ENCODE data around the gene CNTN4. TPM values are rescaled to one million over a fixed set of nuclear protein-coding genes. Genes with fewer than 3 reads are reported as not detected.

Gene CNTN4
- total RNA-seq, 1 experiment from 2014 or later = 5.7 TPM

DNA sequence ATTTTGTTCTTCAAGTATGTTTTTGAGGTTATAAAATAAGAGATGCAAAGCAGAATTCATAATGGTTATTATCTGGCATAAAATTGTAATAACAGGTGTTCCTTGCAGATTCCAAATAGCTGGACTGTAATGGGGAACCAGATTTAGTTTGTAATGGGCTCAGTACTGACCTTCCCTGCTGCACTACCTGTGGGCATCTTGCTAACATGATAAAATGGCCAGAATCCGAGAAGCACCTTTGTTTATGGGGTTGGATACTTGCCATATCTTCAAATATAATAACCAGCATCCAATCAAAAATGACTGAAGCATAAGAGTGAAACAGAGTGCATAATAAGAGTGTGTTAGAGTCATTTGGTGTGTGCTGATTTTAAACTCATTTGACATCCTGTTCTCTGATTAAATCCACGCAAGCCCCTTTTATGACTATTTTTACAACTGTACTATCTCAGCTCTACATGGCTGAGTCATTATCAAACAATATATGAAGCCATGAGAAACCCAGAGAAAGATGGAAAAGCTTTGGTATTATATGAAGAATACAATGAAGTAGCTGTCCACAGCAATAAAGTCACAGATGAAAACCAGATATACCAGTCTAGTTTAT is 292.4 kb downstream of the CNTN4 start:
- ChIA-PET POLR2A (ENCODE audit: low non-redundant PET) (no interaction called here), CTCF (no interaction called here)
- no peaks in the 10 kb centered on the region for H3K27me3 ChIP-seq (replicated peaks; ENCODE audit: insufficient read depth, low read depth, low read length, poor library complexity)

DNA sequence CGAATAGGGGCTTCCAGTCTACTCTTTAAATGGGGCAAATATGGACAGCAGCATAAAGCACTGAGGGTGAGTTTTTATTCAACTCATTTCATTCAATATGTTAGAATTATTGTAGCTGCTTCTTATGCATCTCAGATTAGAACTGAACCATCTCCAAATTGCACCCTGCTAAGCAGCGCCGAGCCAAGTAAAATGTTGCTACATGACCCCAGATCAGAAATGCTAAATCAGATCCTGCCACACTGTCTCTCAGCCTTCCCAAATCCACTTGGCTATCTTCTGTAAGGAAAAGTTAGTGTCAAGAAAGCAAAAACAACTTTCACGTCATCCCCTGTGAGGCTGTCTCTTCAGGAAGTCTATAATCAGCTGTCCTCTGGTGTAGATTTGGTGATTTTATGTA is 293.2 kb downstream of the CNTN4 start:
- Histone ChIP-seq H3K9me3 (ENCODE audit: low read depth, low read length, poor library complexity, severe bottlenecking) (no peaks in the 10 kb centered on the region), H3K27ac (ENCODE audit: low read depth, low read length, poor library complexity, severe bottlenecking) (no peak overlapping the region), H3K27me3 (replicated peaks; ENCODE audit: insufficient read depth, low read depth, low read length, poor library complexity) (no peaks in the 10 kb centered on the region), H3K4me1 (ENCODE audit: insufficient read depth, low read length, poor library complexity, severe bottlenecking) (peaks cover 8% of the 10 kb centered on the region), H3K36me3 (ENCODE audit: insufficient read depth, low read length, poor library complexity, severe bottlenecking) (no peaks in the 10 kb centered on the region), H3K4me3 (ENCODE audit: low read depth, low read length, poor library complexity, severe bottlenecking) (no peak overlapping the region)
- BruUV-seq (replicated peaks) = no TSS peak
- CTCF ChIA-PET = no interaction called here
- POLR2A ChIA-PET (ENCODE audit: low non-redundant PET) = no interaction called here
- TF ChIP-seq EZH2 (IDR thresholded peaks at IDR 0.05; ENCODE audit: borderline replicate concordance, low read depth, low read length, poor library complexity, severe bottlenecking) = no peak
- TF ChIP-seq, protein P1, sequence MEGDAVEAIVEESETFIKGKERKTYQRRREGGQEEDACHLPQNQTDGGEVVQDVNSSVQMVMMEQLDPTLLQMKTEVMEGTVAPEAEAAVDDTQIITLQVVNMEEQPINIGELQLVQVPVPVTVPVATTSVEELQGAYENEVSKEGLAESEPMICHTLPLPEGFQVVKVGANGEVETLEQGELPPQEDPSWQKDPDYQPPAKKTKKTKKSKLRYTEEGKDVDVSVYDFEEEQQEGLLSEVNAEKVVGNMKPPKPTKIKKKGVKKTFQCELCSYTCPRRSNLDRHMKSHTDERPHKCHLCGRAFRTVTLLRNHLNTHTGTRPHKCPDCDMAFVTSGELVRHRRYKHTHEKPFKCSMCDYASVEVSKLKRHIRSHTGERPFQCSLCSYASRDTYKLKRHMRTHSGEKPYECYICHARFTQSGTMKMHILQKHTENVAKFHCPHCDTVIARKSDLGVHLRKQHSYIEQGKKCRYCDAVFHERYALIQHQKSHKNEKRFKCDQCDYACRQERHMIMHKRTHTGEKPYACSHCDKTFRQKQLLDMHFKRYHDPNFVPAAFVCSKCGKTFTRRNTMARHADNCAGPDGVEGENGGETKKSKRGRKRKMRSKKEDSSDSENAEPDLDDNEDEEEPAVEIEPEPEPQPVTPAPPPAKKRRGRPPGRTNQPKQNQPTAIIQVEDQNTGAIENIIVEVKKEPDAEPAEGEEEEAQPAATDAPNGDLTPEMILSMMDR (conservative IDR thresholded peaks at IDR 0.05; ENCODE audit: low read depth, low read length) = no peak
- intact Hi-C loops (cut with micrococcal nuclease; ENCODE audit: unreplicated experiment) = no loop called here
- no peak for DNase-seq (ENCODE audit: low spot score)

More for the DNA sequence above, 292.4 kb downstream of the CNTN4 start:
- H3K4me3 ChIP-seq (ENCODE audit: low read depth, low read length, poor library complexity, severe bottlenecking) = no peak overlapping the region
- H3K4me1 ChIP-seq (ENCODE audit: insufficient read depth, low read length, poor library complexity, severe bottlenecking) = no peaks in the 10 kb centered on the region
- intact Hi-C loops (cut with micrococcal nuclease; ENCODE audit: unreplicated experiment) = no loop called here
- no peak for DNase-seq (ENCODE audit: low spot score)
- TF ChIP-seq EZH2 (IDR thresholded peaks at IDR 0.05; ENCODE audit: borderline replicate concordance, low read depth, low read length, poor library complexity, severe bottlenecking) = no peak
- TF ChIP-seq, protein P1 (conservative IDR thresholded peaks at IDR 0.05; ENCODE audit: low read depth, low read length) = no peak
- no peaks in the 10 kb centered on the region for H3K36me3 ChIP-seq (ENCODE audit: insufficient read depth, low read length, poor library complexity, severe bottlenecking)
- no peaks in the 10 kb centered on the region for H3K9me3 ChIP-seq (ENCODE audit: low read depth, low read length, poor library complexity, severe bottlenecking)
- no TSS peak for BruUV-seq (replicated peaks)
- no peak overlapping the region for H3K27ac ChIP-seq (ENCODE audit: low read depth, low read length, poor library complexity, severe bottlenecking)

DNA sequence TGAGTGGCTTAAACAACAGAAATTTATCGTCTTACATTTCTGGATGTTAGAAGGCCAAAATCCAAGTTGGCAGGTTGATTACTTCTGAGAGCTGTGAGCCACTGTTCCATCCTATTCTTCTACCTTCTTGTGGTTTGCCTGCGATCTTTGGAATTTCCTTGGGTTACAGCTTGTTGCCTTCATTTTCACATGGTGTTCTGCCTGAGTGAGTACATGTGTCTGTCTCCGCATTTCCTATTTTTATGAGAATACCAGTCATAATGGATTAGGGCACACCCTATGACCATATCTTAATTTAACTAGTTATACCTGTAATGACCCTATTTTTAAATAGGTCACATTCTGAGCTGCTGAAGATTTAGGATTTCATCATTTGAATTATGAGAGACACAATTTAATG is 294.3 kb downstream of the CNTN4 start:
- ChIA-PET POLR2A (ENCODE audit: low non-redundant PET) (no interaction called here), CTCF (no interaction called here)
- no peak for DNase-seq (ENCODE audit: low spot score)
- H3K9me3 ChIP-seq (ENCODE audit: low read depth, low read length, poor library complexity, severe bottlenecking) = no peaks in the 10 kb centered on the region
- no TSS peak for BruUV-seq (replicated peaks)
- H3K4me3 ChIP-seq (ENCODE audit: low read depth, low read length, poor library complexity, severe bottlenecking) = no peak overlapping the region
- H3K36me3 ChIP-seq (ENCODE audit: insufficient read depth, low read length, poor library complexity, severe bottlenecking) = no peaks in the 10 kb centered on the region
- intact Hi-C loops (cut with micrococcal nuclease; ENCODE audit: unreplicated experiment) = no loop called here
- TF ChIP-seq, protein P1 (conservative IDR thresholded peaks at IDR 0.05; ENCODE audit: low read depth, low read length) = no peak
- TF ChIP-seq EZH2 (IDR thresholded peaks at IDR 0.05; ENCODE audit: borderline replicate concordance, low read depth, low read length, poor library complexity, severe bottlenecking) = no peak
- H3K27ac ChIP-seq (ENCODE audit: low read depth, low read length, poor library complexity, severe bottlenecking) = no peak overlapping the region
- peaks cover 8% of the 10 kb centered on the region for H3K4me1 ChIP-seq (ENCODE audit: insufficient read depth, low read length, poor library complexity, severe bottlenecking)
- H3K27me3 ChIP-seq (replicated peaks; ENCODE audit: insufficient read depth, low read depth, low read length, poor library complexity) = no peaks in the 10 kb centered on the region

Data from A673 (cell line).